Fibroblast of the aortic adventitia (primary cell): ENCODE results near the gene MYH9. TPM values are rescaled to one million over a fixed set of nuclear protein-coding genes. Genes with fewer than 3 reads are reported as not detected.

Experiments used
- DNase-seq: peaks from one replicate; pipeline ENCODE4 v3.0.0-alpha.2; 2010; ENCODE audit warnings: low read depth
- H3K4me3 ChIP-seq: 2 replicates; pipeline ENCODE4 v1.5.1; 2011; ENCODE audit warnings: low read depth, mild to moderate bottlenecking, control low read depth, low read length, moderate library complexity
- CTCF ChIP-seq: IDR thresholded peaks from 2 replicates; pipeline ENCODE4 v1.5.1; 2011; ENCODE audit warnings: mild to moderate bottlenecking, low read length, control low read depth, inconsistent platforms; ENCODE audit not compliant: insufficient read depth
- total RNA-seq: library from RNA; depleted of rRNA; stranded (reverse); fragments of >200 nt; gene quantifications from 2 replicates; pipeline ENCODE4 v1.2.3, GENCODE V29; 2012; ENCODE audit warnings: low replicate concordance

MYH9 gene
- total RNA-seq, 1 donor: 339 TPM

- TF ChIP-seq CTCF: peak; percentile 1
- DNase-seq: peak; percentile 55
Measured at GRCh38 chr22:36384766-36385481, 2.8 kb downstream of the MYH9 start.

GRCh38 chr22:36383110-36383581, 4.6 kb downstream of the MYH9 start:
- peak; percentile 64 for DNase-seq
- H3K4me3 ChIP-seq: no peak overlapping the region
- no peak for TF ChIP-seq CTCF

More at GRCh38 chr22:36384766-36385481, 2.8 kb downstream of the MYH9 start:
- peak overlapping the region; percentile 86 for H3K4me3 ChIP-seq

DNA sequence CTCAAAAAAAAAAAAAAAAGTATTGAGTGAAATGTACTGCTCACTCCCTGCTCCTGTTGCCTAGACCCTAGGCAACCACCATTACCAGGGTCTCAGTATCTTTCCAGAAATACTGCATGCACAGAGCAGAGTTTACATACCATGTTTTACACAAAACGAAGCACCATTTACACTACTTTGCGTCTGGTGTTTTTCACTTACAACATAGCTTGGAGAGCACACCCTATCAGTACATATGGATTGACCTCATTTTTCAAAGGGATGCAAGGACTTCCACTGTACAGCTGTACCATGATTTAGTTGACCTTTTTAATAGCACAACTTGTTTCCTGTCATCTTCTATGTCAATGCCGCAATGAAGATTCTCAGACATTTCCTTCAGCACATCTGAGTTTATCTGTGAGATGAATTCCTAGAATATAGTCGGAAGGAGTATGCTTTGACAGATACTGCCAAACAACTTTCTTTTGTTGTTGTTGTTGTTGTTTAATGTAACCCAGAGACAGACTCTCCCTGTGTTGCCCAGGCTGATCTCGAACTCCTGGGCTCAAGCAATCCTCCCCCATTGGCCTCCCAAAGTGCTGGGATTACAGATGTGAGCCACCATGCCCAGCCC, 6.1 kb downstream of the MYH9 start:
- H3K4me3 ChIP-seq: no peak overlapping the region
- no peak for DNase-seq
- TF ChIP-seq CTCF: no peak

DNA sequence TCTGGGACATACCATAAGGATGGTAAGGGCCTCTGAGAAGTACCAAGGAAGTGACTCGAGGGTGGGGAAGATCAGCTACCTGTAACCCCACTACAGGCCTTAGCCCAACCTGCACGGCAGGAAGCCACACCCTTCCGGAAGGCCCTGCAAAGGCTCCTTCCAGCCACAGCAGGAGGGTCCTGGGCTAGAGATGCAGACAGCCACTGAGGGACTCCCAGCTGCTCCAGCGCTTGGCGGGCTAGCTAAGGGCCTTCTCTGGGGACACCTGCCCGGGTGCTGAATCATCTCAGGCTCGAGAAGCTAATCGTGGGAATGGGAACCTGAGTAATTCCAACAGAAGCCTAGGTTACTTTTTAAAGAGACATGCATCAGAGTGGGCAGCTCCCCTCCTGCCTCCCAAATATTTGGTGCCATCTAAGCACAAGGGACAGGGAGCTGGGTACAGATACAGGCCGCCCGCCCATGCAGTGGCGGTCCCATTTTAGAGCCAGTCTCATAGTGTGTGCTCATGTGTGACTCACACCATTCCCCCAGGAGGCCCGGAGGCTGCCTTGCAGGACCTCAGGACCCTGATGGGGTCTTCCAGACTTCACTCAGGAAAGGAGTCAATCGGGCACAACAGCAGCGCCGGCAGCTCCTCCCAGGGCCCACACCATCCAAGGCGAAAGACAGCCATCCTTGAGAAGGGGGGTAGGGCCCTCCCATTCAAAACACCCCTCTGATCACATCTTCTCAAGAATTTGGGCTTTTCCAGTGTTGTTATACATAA, 8.0 kb downstream of the MYH9 start:
- H3K4me3 ChIP-seq: no peak overlapping the region
- TF ChIP-seq CTCF: no peak
- DNase-seq: no peak

GRCh38 chr22:36378869-36379217, 8.9 kb downstream of the MYH9 start:
- DNase-seq: no peak
- no peak overlapping the region for H3K4me3 ChIP-seq
- TF ChIP-seq CTCF: no peak

- no peak for DNase-seq
- no peak for TF ChIP-seq CTCF
- no peak overlapping the region for H3K4me3 ChIP-seq
Measured at GRCh38 chr22:36378080-36378868, 9.5 kb downstream of the MYH9 start.
